ENCODE data around the gene ARL6IP4.
A peak's percentile ranks its signal among the peaks of the same experiment; 100 is the strongest.
"Not testable (repeated sequence)": the region's sequence is repeated elsewhere in the genome, so short reads cannot be mapped to it uniquely, and the experiment has no call there.

The ARL6IP4 gene

DNA sequence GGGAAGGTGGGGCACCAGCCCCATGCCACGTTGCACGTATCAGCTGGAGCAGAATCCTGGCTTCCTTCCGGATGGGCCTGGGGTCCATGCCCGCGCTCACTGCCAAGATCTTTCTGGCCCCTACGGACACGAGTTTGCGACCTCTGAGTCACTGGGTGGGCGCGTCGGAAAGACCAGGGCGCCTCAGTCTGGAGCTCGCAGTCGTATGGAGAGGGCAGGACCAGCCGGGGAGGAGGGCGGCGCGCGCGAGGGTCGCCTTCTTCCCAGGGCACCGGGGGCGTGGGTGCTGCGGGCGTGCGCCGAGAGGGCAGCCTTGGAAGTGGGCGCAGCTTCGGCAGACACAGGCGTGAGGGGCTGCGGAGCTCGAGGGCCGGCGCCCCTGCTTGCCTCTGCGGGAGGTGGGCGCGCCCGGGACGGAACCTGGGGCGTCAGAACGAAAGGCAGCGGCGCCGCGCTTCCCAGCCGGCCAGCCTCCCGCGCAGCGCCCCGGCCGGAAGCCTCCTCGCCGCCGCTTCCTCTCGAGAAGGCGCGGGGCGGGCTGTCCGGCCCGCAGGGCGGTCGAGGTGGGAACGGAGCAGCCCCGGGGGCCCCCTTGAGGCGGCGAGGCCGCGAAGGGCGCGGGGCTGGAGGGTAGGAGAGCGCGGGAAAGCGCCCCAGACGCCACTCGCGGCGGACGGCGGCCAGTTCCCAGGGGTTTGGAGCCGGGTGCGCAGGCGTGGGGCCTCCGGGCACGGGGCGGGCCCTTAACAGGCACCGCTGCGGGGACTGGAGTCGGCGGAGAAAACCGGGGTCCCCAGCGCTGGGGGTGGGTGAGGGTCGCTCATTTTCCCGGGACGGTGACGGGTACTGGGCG is at the start of gene ARL6IP4:
Gene ARL6IP4 (plus strand): TSS at position 499 of the 853 bp plus-strand sequence. CDS start 459 bp downstream, outside the sequence.
- H3K4me3 ChIP-seq (ENCODE audit: control insufficient read depth, low read depth, low read length): peak within 1 kb of the TSS; percentile 81
- no peak for DNase-seq (ENCODE audit: low read depth)
- TF ChIP-seq, protein P1, sequence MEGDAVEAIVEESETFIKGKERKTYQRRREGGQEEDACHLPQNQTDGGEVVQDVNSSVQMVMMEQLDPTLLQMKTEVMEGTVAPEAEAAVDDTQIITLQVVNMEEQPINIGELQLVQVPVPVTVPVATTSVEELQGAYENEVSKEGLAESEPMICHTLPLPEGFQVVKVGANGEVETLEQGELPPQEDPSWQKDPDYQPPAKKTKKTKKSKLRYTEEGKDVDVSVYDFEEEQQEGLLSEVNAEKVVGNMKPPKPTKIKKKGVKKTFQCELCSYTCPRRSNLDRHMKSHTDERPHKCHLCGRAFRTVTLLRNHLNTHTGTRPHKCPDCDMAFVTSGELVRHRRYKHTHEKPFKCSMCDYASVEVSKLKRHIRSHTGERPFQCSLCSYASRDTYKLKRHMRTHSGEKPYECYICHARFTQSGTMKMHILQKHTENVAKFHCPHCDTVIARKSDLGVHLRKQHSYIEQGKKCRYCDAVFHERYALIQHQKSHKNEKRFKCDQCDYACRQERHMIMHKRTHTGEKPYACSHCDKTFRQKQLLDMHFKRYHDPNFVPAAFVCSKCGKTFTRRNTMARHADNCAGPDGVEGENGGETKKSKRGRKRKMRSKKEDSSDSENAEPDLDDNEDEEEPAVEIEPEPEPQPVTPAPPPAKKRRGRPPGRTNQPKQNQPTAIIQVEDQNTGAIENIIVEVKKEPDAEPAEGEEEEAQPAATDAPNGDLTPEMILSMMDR (IDR thresholded peaks at IDR 0.05; ENCODE audit: control insufficient read depth, insufficient read depth, low read depth, low read length, missing control alignments): no peak

DNA sequence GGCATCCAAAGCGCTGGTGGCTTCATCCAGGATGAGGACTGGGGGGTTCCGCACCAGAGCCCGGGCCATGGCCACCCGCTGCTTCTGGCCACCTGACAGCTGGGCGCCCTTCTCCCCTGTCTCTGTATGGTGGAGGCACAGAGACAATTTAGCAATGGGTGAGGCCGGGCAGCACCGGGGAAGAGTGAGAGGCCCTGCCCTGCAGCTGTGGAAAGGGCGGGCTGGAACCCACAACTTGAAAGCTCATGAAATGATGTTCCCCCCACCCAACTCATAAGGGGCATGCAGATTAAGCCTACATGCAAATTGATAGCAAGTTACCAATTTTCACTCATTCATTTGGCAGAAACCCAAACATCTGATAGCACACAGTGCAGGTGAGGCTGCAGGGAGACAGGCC is 48.3 kb upstream of the ARL6IP4 start:
- no peak overlapping the region for H3K4me3 ChIP-seq (ENCODE audit: control insufficient read depth, low read depth, low read length)
- TF ChIP-seq, protein P1 (IDR thresholded peaks at IDR 0.05; ENCODE audit: control insufficient read depth, insufficient read depth, low read depth, low read length, missing control alignments): no peak
- DNase-seq (ENCODE audit: low read depth): no peak

DNA sequence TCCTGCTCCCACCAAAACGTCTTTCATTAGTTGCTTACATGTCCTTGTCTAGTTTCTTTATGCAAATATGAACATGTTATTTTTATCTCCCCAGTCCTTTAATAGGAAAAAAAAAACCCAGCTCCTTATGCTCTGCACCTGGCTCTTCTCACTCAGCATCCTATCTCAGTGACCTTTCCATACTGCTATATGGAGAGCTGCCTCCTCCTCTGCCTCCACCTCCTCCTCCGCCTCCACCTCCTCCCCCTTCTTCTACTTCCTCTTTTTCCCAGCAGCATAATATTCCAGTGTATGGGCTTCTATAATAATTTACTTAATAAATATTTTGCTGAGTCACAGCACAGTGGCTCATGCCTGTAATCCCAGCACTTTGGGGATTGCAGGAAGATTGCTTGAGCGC is 45.8 kb upstream of the ARL6IP4 start:
- no peak for DNase-seq (ENCODE audit: low read depth)
- TF ChIP-seq, protein P1 (IDR thresholded peaks at IDR 0.05; ENCODE audit: control insufficient read depth, insufficient read depth, low read depth, low read length, missing control alignments): no peak
- no peak overlapping the region for H3K4me3 ChIP-seq (ENCODE audit: control insufficient read depth, low read depth, low read length)

DNA sequence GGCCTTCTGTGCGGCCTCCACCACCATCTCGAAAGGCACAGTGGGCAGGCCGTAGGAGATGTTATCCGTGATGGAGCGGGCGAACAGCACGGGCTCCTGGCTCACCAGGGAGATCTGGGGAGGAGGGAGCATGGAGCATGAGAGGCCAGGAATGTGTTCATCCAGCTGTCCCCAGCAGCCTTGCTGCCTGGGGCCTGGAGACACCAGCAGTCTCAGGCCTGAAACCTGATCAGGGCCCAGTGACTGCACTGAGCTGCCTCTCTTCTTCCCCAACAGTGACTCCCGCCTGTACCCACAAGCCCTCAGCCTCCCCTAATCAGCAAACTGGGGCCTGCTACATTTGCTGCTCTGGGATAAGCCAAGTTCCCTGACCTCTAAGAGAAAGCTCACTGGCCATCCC is 45.2 kb upstream of the ARL6IP4 start:
- TF ChIP-seq, protein P1 (IDR thresholded peaks at IDR 0.05; ENCODE audit: control insufficient read depth, insufficient read depth, low read depth, low read length, missing control alignments): no peak
- DNase-seq (ENCODE audit: low read depth): no peak
- H3K4me3 ChIP-seq (ENCODE audit: control insufficient read depth, low read depth, low read length): no peak overlapping the region

DNA sequence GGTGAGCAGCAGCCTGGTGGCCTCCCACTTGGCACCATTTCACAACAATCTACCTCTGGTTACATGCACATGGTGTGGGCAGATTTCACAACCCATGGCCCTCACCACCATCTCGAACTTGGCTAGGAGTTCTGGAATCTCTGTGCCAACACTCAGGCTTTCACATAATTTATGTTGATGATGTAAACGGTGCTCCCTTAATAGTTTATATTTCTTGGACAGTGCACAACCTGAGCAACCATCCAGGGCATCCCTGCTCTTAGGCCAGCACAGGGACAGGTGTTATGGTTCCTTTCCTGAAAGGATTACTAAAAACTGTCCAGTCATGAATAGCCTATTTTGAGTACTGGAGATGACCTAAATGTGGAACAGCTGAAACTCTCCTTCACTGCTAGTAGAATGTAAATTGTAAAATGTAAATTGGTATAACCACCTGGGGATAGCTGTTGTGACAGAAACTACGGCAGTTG is 42.8 kb upstream of the ARL6IP4 start:
- no peak for DNase-seq (ENCODE audit: low read depth)
- H3K4me3 ChIP-seq (ENCODE audit: control insufficient read depth, low read depth, low read length): no peak overlapping the region
- TF ChIP-seq, protein P1 (IDR thresholded peaks at IDR 0.05; ENCODE audit: control insufficient read depth, insufficient read depth, low read depth, low read length, missing control alignments): no peak

DNA sequence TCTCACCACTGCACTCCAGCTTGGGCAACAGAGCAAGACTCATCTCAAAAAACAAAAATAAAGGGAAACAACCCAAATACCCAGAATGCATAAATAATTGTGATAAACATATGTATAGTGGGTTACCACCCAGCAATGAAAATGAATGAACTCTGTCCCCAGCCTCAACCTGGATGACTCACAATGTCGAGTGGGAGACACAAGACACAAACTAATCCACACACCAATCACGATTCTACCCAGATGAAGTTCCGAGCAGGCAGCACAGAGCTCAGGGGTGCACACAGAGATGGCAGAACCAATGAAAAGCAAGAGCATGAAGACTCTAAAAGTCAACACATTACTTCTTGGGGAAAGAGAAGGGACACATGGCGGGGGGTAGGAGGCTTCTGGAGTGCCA is 41.4 kb upstream of the ARL6IP4 start:
- H3K4me3 ChIP-seq (ENCODE audit: control insufficient read depth, low read depth, low read length): no peak overlapping the region
- TF ChIP-seq, protein P1 (IDR thresholded peaks at IDR 0.05; ENCODE audit: control insufficient read depth, insufficient read depth, low read depth, low read length, missing control alignments): no peak
- no peak for DNase-seq (ENCODE audit: low read depth)

DNA sequence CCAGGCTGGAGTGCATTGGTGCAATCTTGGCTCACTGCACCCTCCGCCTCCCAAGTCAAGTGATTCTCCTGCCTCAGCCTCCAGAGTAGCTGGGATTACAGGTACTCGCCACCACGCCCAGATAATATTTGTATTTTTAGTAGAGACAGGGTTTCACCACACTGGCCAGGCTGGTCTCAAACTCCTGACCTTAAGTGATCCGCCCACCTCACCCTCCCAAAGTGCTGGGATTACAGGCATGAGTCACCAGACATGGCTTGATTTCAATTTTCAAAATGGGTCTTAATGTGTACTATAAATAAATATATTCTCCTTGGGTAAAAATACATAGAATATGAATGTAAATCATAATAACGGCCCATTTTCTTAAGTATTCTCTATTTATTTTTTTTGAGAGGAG is 39.1 kb upstream of the ARL6IP4 start:
- DNase-seq (ENCODE audit: low read depth); H3K4me3 ChIP-seq (ENCODE audit: control insufficient read depth, low read depth, low read length): not testable (repeated sequence)
